OCI-LY3 (cell line): Measurements from ENCODE around the gene OR4D9.
A peak's percentile ranks its signal among the peaks of the same experiment; 100 is the strongest.

Experiments
- H2AFZ ChIP-seq: fragments of 200-600, 300-600 bp; shearing (Covaris generic); 2 replicates; pipeline ENCODE4 v1.6.0; 2014; ENCODE audit warnings: antibody characterized with exemption, low read depth, low read length
- H3K27ac ChIP-seq: fragments of 200-600, 300-600 bp; sonication (generic); 2 replicates; pipeline ENCODE4 v1.5.1; 2014; ENCODE audit warnings: mild to moderate bottlenecking, low read length, moderate library complexity, mixed read lengths
- H3K27me3 ChIP-seq: fragments of 200-600, 300-600 bp; sonication (generic); 2 replicates; pipeline ENCODE4 v1.6.1; 2014; ENCODE audit warnings: low read depth, low read length, mixed read lengths
- H3K36me3 ChIP-seq: fragments of 200-600, 300-600 bp; sonication (generic); replicated peaks from 2 replicates; pipeline ENCODE3; 2014; ENCODE audit warnings: low read depth, low read length, mixed read lengths
- H3K4me1 ChIP-seq: fragments of 300-600, 200-600 bp; sonication (generic); 2 replicates; pipeline ENCODE4 v1.6.1; 2014; ENCODE audit warnings: low read length, mixed read lengths
- H3K4me2 ChIP-seq: fragments of 200-600, 300-600 bp; sonication (generic); 2 replicates; pipeline ENCODE4 v1.6.1; 2014; ENCODE audit warnings: low read length, mixed read lengths
- H3K4me3 ChIP-seq: fragments of 300-600, 200-600 bp; sonication (generic); 2 replicates; pipeline ENCODE4 v1.5.1; 2014; ENCODE audit warnings: antibody characterized with exemption, mild to moderate bottlenecking, low read length, moderate library complexity
- H3K79me2 ChIP-seq: fragments of 300-600, 200-600 bp; shearing (Covaris generic); 2 replicates; pipeline ENCODE4 v1.6.1; 2014; ENCODE audit warnings: mild to moderate bottlenecking, low read length, mixed read lengths
- H3K9ac ChIP-seq: fragments of 300-600, 200-600 bp; shearing (Covaris generic); 2 replicates; pipeline ENCODE4 v1.6.0; 2014; ENCODE audit warnings: mild to moderate bottlenecking, low read length, moderate library complexity
- H3K9me3 ChIP-seq: fragments of 200-600, 300-600 bp; shearing (Covaris generic); 2 replicates; pipeline ENCODE4 v1.6.1; 2014; ENCODE audit warnings: low read length, mixed read lengths; ENCODE audit not compliant: insufficient read depth
- H4K20me1 ChIP-seq: fragments of 200-600, 300-600 bp; sonication (generic); 2 replicates; pipeline ENCODE4 v1.6.1; 2016; ENCODE audit warnings: low read length, mixed read lengths; ENCODE audit not compliant: insufficient read depth
- EZH2phosphoT487 ChIP-seq: fragments of 200-600 bp; shearing (Covaris generic); IDR thresholded peaks from 2 replicates; pipeline ENCODE4 v1.6.1; 2018; ENCODE audit warnings: antibody characterized with exemption, mixed run types, low read depth
- TF ChIP-seq, protein P1 (sequence below): fragments of 200-600, 300-600 bp; sonication (generic); IDR thresholded peaks from 2 replicates; pipeline ENCODE4 v1.5.1; 2014; ENCODE audit warnings: antibody characterized with exemption, low read length, low read depth

OR4D9 gene

GRCh38 chr11:59558270-59558643 lies 46.9 kb downstream of the OR4D9 start:
- H3K4me2 ChIP-seq: peak overlapping the region; percentile 73
- H2AFZ ChIP-seq: peak overlapping the region; percentile 96
- no peaks in the 10 kb centered on the region for H3K36me3 ChIP-seq
- H3K79me2 ChIP-seq: no peaks in the 10 kb centered on the region
- H4K20me1 ChIP-seq: no peaks in the 10 kb centered on the region
- peak overlapping the region; percentile 85 for H3K4me3 ChIP-seq
- no peaks in the 10 kb centered on the region for H3K9me3 ChIP-seq
- H3K27ac ChIP-seq: peak overlapping the region; percentile 7; the same call in 1 of the 2 replicates
- no peaks in the 10 kb centered on the region for H3K27me3 ChIP-seq
- peaks cover 18% of the 10 kb centered on the region for H3K4me1 ChIP-seq
- TF ChIP-seq, protein P1, sequence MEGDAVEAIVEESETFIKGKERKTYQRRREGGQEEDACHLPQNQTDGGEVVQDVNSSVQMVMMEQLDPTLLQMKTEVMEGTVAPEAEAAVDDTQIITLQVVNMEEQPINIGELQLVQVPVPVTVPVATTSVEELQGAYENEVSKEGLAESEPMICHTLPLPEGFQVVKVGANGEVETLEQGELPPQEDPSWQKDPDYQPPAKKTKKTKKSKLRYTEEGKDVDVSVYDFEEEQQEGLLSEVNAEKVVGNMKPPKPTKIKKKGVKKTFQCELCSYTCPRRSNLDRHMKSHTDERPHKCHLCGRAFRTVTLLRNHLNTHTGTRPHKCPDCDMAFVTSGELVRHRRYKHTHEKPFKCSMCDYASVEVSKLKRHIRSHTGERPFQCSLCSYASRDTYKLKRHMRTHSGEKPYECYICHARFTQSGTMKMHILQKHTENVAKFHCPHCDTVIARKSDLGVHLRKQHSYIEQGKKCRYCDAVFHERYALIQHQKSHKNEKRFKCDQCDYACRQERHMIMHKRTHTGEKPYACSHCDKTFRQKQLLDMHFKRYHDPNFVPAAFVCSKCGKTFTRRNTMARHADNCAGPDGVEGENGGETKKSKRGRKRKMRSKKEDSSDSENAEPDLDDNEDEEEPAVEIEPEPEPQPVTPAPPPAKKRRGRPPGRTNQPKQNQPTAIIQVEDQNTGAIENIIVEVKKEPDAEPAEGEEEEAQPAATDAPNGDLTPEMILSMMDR: no peak
- peak overlapping the region; percentile 67 for H3K9ac ChIP-seq

DNA sequence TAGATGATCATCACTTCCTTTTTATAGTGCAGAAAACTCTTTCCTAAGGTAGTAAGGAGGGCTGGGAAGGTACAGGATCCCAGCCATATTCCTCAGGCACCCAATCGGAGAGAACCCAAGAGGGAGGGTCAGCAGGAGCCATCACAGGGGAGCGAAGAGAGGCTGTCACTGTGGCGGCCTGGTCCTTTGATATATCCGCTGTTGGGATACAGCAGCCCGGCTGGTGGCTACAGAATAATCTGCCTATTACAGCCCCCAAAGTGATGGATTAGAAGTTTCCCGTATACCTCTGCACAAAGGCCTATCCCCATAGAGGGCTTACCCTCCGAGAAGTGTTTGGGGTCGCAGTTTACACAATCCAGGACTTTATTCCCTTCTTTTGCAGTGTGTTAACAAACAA lies 48.5 kb downstream of the OR4D9 start:
- Histone ChIP-seq H3K4me3 (peak overlapping the region; percentile 85), H3K4me2 (peak overlapping the region; percentile 73), H3K79me2 (no peaks in the 10 kb centered on the region), H4K20me1 (no peaks in the 10 kb centered on the region), H3K9ac (peak overlapping the region; percentile 89), H3K36me3 (no peaks in the 10 kb centered on the region), H3K27ac (peak overlapping the region; percentile 77), H2AFZ (peak overlapping the region; percentile 78), H3K27me3 (no peaks in the 10 kb centered on the region), H3K9me3 (no peaks in the 10 kb centered on the region), H3K4me1 (peaks cover 18% of the 10 kb centered on the region)
- TF ChIP-seq, protein P1: no peak
- no peak for TF ChIP-seq EZH2phosphoT487

DNA sequence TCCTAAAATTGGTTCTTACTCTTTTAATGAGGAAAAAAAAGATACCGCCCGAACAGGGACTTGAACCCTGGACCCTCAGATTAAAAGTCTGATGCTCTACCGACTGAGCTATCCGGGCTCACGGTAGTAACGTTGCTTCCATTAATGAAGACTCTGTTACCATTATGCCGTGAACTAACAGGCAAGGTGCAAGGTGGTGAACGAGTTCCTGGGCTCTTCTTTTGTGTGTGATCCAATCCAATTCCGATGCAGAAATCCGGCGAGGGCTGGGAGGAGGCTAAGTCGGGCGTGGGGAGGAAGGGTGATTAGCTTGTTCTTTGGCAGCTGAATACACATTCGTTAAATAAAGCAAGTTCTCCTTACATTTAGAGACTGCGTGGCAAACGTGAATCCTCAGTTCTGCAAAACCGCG lies 49.0 kb downstream of the OR4D9 start:
- Histone ChIP-seq H2AFZ (peak overlapping the region; percentile 93), H3K9ac (peak overlapping the region; percentile 89), H3K4me1 (peaks cover 18% of the 10 kb centered on the region), H3K4me3 (peak overlapping the region; percentile 85), H3K36me3 (no peaks in the 10 kb centered on the region), H3K79me2 (no peaks in the 10 kb centered on the region), H3K9me3 (no peaks in the 10 kb centered on the region), H3K27me3 (no peaks in the 10 kb centered on the region), H3K27ac (peak overlapping the region; percentile 77), H3K4me2 (peak overlapping the region; percentile 73), H4K20me1 (no peaks in the 10 kb centered on the region)
- TF ChIP-seq, protein P1: no peak
- no peak for TF ChIP-seq EZH2phosphoT487

GRCh38 chr11:59560702-59561473 lies 49.5 kb downstream of the OR4D9 start:
- peak overlapping the region; percentile 85 for H3K4me3 ChIP-seq
- no peaks in the 10 kb centered on the region for H3K9me3 ChIP-seq
- peaks cover 18% of the 10 kb centered on the region for H3K4me1 ChIP-seq
- H3K4me2 ChIP-seq: peak overlapping the region; percentile 95
- peak overlapping the region; percentile 93 for H2AFZ ChIP-seq
- peak overlapping the region; percentile 89 for H3K9ac ChIP-seq
- no peaks in the 10 kb centered on the region for H3K27me3 ChIP-seq
- H3K27ac ChIP-seq: peak overlapping the region; percentile 77
- no peaks in the 10 kb centered on the region for H3K36me3 ChIP-seq
- H3K79me2 ChIP-seq: no peaks in the 10 kb centered on the region
- no peaks in the 10 kb centered on the region for H4K20me1 ChIP-seq
- TF ChIP-seq, protein P1: no peak
- no peak for TF ChIP-seq EZH2phosphoT487
